ENCODE measurements around the gene PRR3.

Gene PRR3

GRCh38 chr6:30547454-30547853 lies 9.6 kb upstream of the PRR3 start:
- TF ChIP-seq, protein P1, sequence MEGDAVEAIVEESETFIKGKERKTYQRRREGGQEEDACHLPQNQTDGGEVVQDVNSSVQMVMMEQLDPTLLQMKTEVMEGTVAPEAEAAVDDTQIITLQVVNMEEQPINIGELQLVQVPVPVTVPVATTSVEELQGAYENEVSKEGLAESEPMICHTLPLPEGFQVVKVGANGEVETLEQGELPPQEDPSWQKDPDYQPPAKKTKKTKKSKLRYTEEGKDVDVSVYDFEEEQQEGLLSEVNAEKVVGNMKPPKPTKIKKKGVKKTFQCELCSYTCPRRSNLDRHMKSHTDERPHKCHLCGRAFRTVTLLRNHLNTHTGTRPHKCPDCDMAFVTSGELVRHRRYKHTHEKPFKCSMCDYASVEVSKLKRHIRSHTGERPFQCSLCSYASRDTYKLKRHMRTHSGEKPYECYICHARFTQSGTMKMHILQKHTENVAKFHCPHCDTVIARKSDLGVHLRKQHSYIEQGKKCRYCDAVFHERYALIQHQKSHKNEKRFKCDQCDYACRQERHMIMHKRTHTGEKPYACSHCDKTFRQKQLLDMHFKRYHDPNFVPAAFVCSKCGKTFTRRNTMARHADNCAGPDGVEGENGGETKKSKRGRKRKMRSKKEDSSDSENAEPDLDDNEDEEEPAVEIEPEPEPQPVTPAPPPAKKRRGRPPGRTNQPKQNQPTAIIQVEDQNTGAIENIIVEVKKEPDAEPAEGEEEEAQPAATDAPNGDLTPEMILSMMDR (IDR thresholded peaks at IDR 0.05; ENCODE audit: low read depth, low read length), result no peak
- DNase-seq (ENCODE audit: extremely low read depth, low read depth), result no peak

DNA sequence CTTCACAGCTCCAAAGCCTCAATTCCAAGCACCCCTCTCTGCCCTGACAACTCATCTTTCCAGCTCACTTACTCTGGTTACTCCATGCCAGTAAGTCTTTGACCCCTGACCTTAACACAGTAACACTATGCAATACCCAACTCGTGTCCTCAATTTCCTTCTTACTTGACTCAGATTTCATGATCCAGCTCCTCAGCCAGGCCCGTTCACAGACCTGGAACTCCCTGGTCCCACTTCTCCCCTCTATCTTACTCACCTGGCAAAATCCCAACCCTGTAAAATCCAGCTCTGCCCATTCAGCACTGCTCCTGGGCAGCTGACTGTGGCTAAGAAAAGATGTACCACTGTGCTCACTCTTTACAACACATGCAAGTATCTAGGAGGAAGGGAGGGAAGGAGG lies 8.7 kb upstream of the PRR3 start:
- DNase-seq (ENCODE audit: extremely low read depth, low read depth), result no peak

DNA sequence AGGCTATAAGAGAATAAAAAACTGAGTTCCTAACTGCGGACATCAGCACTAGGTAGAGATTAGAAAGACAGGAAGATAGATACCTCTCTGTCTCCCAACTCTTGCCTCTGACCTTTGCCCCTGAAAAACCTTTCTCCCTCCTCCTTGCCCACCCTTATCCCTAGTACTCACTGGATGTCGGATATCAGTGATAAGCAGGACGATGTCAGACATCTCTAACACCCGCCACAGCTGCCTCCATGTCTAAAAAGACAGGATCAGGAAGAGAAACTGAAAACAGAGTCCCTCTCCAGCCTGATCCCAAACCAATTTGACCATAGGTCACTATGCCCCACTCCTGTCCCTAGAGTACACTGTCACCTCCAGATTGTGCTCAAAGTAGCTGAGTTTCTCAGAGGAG lies 2.7 kb upstream of the PRR3 start:
- TF ChIP-seq, protein P1 (IDR thresholded peaks at IDR 0.05; ENCODE audit: low read depth, low read length), result no peak
- no peak for DNase-seq (ENCODE audit: extremely low read depth, low read depth)

More for the DNA sequence above, 8.7 kb upstream of the PRR3 start:
- TF ChIP-seq, protein P1 (IDR thresholded peaks at IDR 0.05; ENCODE audit: low read depth, low read length), result no peak

DNA sequence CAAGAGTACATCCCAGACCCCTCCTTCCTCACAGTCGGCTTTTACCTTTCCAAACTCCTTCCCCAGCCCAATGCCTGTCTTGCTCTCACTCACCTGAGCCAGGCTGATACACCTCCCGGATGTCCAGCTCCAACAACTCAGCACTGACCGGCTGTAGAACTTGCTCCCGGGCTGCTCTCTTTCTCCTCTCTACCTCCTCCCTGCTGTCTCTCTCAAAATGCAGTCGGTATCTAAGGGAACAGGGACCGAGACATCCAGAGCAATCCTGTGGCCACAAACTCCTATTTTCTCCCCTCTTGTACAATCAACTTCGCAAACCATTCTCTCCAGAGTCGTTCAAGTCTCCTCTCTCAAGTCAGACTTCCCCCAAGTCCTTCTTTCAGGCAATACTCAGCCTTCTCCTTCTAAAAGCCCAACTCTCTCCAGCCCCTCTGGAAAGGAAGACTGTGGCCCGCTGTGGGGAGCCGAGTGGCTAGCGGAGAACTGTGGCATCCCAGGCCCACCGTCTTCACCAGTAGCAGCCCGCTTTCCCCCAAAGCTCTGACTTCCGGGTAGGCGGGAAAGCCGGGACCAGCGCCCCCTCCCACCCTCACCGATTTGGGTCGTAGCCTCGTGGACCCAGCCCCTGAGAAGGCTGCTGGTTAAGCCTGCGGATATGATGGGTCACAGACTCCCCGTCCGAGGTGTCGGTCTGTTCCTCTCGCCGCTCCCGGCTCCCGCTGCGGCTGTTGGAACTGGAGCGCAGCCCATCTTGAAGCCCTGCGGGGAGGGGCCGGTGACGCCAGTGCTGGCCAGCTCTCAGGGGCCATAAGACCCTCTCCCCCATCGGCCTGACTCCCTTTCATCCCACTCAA lies 1.9 kb upstream of the PRR3 start:
- TF ChIP-seq, protein P1 (IDR thresholded peaks at IDR 0.05; ENCODE audit: low read depth, low read length), result no peak; the same call in 1 of the 2 replicates
- DNase-seq (ENCODE audit: extremely low read depth, low read depth), result no peak

DNA sequence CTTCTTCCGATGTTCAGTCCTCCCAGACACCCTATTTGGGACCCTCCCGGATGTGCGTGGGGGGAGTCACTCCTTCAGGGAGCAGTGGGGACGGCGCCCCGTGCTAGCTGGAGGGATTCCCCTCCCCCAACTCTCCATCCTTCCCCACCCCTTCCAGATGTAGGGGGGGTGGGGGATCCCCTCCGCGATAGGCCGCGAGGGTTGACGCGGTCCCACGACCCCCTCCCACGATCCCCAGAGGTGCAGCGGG lies 1.4 kb upstream of the PRR3 start:
- TF ChIP-seq, protein P1 (IDR thresholded peaks at IDR 0.05; ENCODE audit: low read depth, low read length), result no peak
- no peak for DNase-seq (ENCODE audit: extremely low read depth, low read depth)

DNA sequence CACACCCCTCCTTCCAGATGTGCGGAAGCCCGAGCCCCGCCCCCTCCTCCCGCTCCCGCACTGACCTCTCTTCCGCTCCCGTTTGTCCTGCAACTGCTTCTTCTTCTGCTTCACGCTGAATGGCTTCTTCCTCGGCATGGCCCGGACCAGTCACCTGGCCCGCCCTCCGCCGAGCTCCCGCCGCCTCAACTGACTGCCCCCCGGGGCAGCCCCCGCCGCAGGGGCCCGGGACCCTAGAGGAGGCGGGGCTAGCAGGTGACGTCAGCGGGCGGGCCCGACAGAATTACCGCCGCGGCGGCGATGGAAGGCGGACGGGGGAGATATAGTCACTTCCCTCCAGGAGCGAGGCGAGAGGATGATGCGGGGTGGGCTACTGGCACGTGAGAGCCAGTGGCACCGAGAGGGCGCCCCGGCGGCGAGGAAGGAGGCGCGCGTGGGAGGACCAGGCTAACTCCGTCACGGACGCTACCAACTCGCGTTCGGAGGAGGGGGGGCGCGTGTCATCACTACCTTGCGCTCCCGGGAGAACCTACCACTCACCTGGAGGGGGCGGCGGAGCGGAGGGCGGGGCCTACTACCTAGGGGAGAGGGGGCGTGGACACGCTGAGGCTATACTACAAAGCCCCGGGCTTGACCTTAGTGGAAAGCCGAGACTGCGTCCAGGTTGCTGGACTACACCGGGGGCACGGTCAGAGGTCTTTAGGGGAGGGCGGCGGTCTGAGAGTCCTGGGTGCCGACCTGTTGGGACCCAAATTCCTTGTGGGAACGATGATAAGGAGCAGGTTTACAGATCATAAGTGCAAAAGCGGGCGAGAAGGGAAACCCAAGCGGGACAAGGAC lies 809 bp upstream of the PRR3 start, which contains the start of gene GNL1:
TSS of gene GNL1 (minus strand) at position 424 of the 840 bp plus-strand sequence. CDS start at position 138, 286 bp downstream.
- TF ChIP-seq, protein P1 (IDR thresholded peaks at IDR 0.05; ENCODE audit: low read depth, low read length), result no peak
- DNase-seq (ENCODE audit: extremely low read depth, low read depth), result peak; percentile 67

DNA sequence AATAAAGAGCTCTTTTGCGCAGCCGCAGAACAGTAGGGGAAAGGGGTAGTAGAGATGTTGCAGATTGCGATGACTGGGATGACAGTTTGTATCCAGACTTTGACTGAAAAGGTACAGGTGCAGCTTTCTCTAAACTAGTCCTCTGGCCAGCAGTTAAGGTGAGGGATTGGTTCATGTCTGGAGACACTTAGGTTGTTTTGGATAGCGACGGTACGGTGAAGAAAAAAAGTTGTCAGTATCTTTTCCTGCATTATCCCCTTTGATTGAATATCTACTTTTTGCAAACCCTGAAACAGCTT lies 537 bp downstream of the PRR3 start:
- no peak for DNase-seq (ENCODE audit: extremely low read depth, low read depth)
- TF ChIP-seq, protein P1 (IDR thresholded peaks at IDR 0.05; ENCODE audit: low read depth, low read length), result no peak

Data from AG09319 (cell line).